DOHH2 (cell line): ENCODE measurements around the gene MISP.

Experiments used
- H3F3A ChIP-seq: fragments of 200-600 bp; sonication (generic), shearing (Covaris generic); 2 replicates; pipeline ENCODE4 v1.6.0; 2016; ENCODE audit warnings: antibody characterized with exemption, mild to moderate bottlenecking; ENCODE audit not compliant: control insufficient read depth, insufficient read depth
- H3K27ac ChIP-seq: fragments of 200-600 bp; sonication (generic); 2 replicates; pipeline ENCODE4 v1.5.1; 2014; ENCODE audit warnings: low read depth, mild to moderate bottlenecking, low read length, moderate library complexity
- H3K27me3 ChIP-seq: fragments of 200-600 bp; sonication (generic); 2 replicates; pipeline ENCODE4 v1.6.1; 2014; ENCODE audit warnings: mild to moderate bottlenecking, low read length, mixed read lengths; ENCODE audit not compliant: control insufficient read depth
- H3K36me3 ChIP-seq: fragments of 200-600 bp; sonication (generic); 2 replicates; pipeline ENCODE4 v1.6.1; 2014; ENCODE audit warnings: mild to moderate bottlenecking, low read length, moderate library complexity, mixed read lengths; ENCODE audit not compliant: control insufficient read depth
- H3K4me1 ChIP-seq: fragments of 200-600 bp; sonication (generic); 2 replicates; pipeline ENCODE4 v1.6.1; 2014; ENCODE audit warnings: mild to moderate bottlenecking, low read length, mixed read lengths; ENCODE audit not compliant: control insufficient read depth
- H3K4me2 ChIP-seq: fragments of 200-600 bp; sonication (generic); 2 replicates; pipeline ENCODE4 v1.6.0; 2014; ENCODE audit warnings: mild to moderate bottlenecking, low read length, moderate library complexity
- H3K4me3 ChIP-seq: fragments of 200-600 bp; sonication (generic); 2 replicates; pipeline ENCODE4 v1.5.1; 2014; ENCODE audit warnings: mild to moderate bottlenecking, low read length, mixed read lengths
- H3K79me2 ChIP-seq: fragments of 200-600 bp; sonication (generic); 2 replicates; pipeline ENCODE4 v1.6.1; 2014; ENCODE audit warnings: mild to moderate bottlenecking, low read length, mixed read lengths; ENCODE audit not compliant: control insufficient read depth
- H3K9me2 ChIP-seq: fragments of 200-600 bp; sonication (generic); replicated peaks from 2 replicates; pipeline ENCODE4 v1.6.1; 2014; ENCODE audit warnings: mild to moderate bottlenecking, low read length, mixed read lengths; ENCODE audit not compliant: control insufficient read depth
- H3K9me3 ChIP-seq: fragments of 200-600 bp; sonication (generic); 2 replicates; pipeline ENCODE4 v1.6.1; 2014; ENCODE audit warnings: antibody characterized with exemption, low read length, mixed read lengths; ENCODE audit not compliant: control insufficient read depth, insufficient read depth
- H4K20me1 ChIP-seq: fragments of 200-600 bp; sonication (generic); 2 replicates; pipeline ENCODE4 v1.6.0; 2014; ENCODE audit warnings: low read depth, mild to moderate bottlenecking, antibody characterized with exemption, low read length, moderate library complexity; ENCODE audit not compliant: control insufficient read depth, insufficient read depth
- CTCF ChIP-seq: fragments of 200-600 bp; sonication (generic); IDR thresholded peaks from one replicate; pipeline ENCODE4 v1.5.1; 2014; ENCODE audit warnings: antibody characterized with exemption, mild to moderate bottlenecking, low read depth, low read length; ENCODE audit not compliant: poor library complexity, severe bottlenecking
- EZH2phosphoT487 ChIP-seq: fragments of 200-600 bp; sonication (generic); IDR thresholded peaks from 2 replicates; pipeline ENCODE4 v1.6.1; 2017; ENCODE audit warnings: borderline replicate concordance, mild to moderate bottlenecking, antibody characterized with exemption, low read length, moderate library complexity, mixed read lengths

Gene MISP

GRCh38 chr19:792306-792885 is 41.5 kb downstream of the MISP start:
- H3K27me3 ChIP-seq: no peaks in the 10 kb centered on the region
- H3K79me2 ChIP-seq: peaks cover 10% of the 10 kb centered on the region
- no peaks in the 10 kb centered on the region for H3K36me3 ChIP-seq
- peaks cover 7% of the 10 kb centered on the region for H3K4me1 ChIP-seq
- no peaks in the 10 kb centered on the region for H3K9me2 ChIP-seq
- H3K4me3 ChIP-seq: no peak overlapping the region
- no peak for TF ChIP-seq EZH2phosphoT487
- no peak for TF ChIP-seq CTCF
- no peak overlapping the region for H3K4me2 ChIP-seq
- no peaks in the 10 kb centered on the region for H3F3A ChIP-seq
- no peaks in the 10 kb centered on the region for H3K9me3 ChIP-seq
- H4K20me1 ChIP-seq: no peaks in the 10 kb centered on the region
- no peak overlapping the region for H3K27ac ChIP-seq

GRCh38 chr19:793806-794205 is 42.9 kb downstream of the MISP start:
- no peaks in the 10 kb centered on the region for H3K9me2 ChIP-seq
- peaks cover 8% of the 10 kb centered on the region for H3K4me1 ChIP-seq
- H3K79me2 ChIP-seq: peaks cover 22% of the 10 kb centered on the region
- H4K20me1 ChIP-seq: peaks cover 7% of the 10 kb centered on the region
- no peak overlapping the region for H3K4me2 ChIP-seq
- TF ChIP-seq EZH2phosphoT487 (no peak), CTCF (no peak)
- H3K27ac ChIP-seq: no peak overlapping the region
- no peaks in the 10 kb centered on the region for H3F3A ChIP-seq
- peaks cover 9% of the 10 kb centered on the region for H3K36me3 ChIP-seq
- no peaks in the 10 kb centered on the region for H3K9me3 ChIP-seq
- no peaks in the 10 kb centered on the region for H3K27me3 ChIP-seq
- H3K4me3 ChIP-seq: no peak overlapping the region

GRCh38 chr19:795073-795611 is 44.2 kb downstream of the MISP start:
- H3K4me1 ChIP-seq: peaks cover 20% of the 10 kb centered on the region
- peaks cover 22% of the 10 kb centered on the region for H3K36me3 ChIP-seq
- H4K20me1 ChIP-seq: peaks cover 21% of the 10 kb centered on the region
- no peaks in the 10 kb centered on the region for H3K9me3 ChIP-seq
- no peak overlapping the region for H3K27ac ChIP-seq
- H3K9me2 ChIP-seq: no peaks in the 10 kb centered on the region
- no peaks in the 10 kb centered on the region for H3F3A ChIP-seq
- H3K4me3 ChIP-seq: no peak overlapping the region
- TF ChIP-seq EZH2phosphoT487 (no peak), CTCF (no peak)
- no peak overlapping the region for H3K4me2 ChIP-seq
- peaks cover 36% of the 10 kb centered on the region for H3K79me2 ChIP-seq
- H3K27me3 ChIP-seq: no peaks in the 10 kb centered on the region
